B cell (primary cell): ENCODE measurements around the gene NOP9. TPM values are rescaled to one million over a fixed set of nuclear protein-coding genes. Genes with fewer than 3 reads are reported as not detected.
A peak's percentile ranks its signal among the peaks of the same experiment; 100 is the strongest.

Experiments used
- ATAC-seq: fragments of 200-7000 bp; cut with Tn5 transposase; one replicate; pipeline ENCODE4 v1.10.0; 2021; ENCODE audit warnings: low read depth, mild to moderate bottlenecking, moderate number of reproducible peaks, moderate library complexity
- CTCF ChIA-PET: fragments of 350-600 bp; sonication (Branson Sonifier 250); formaldehyde crosslinking; loops from one replicate; lab custom pipeline; 2021; ENCODE audit warnings: antibody characterized with exemption, inconsistent platforms; lab: Charles Lee
- POLR2A ChIA-PET: fragments of 350-600 bp; sonication (Branson Sonifier 250); formaldehyde crosslinking; loops from one replicate; lab custom pipeline; 2021; ENCODE audit warnings: antibody characterized with exemption; lab: Charles Lee
- DNase-seq: peaks from one replicate; pipeline ENCODE4 v3.0.0; 2013
- H2AFZ ChIP-seq: 2 replicates; pipeline ENCODE4 v1.6.1; 2012; ENCODE audit warnings: mild to moderate bottlenecking, low read depth, low read length; ENCODE audit not compliant: insufficient read depth, poor library complexity, severe bottlenecking
- H3K27ac ChIP-seq, 2 donors: 1 replicate in 1 of 2; 2 replicates in 1 of 2; pipeline ENCODE4 v1.5.1; 2012 to 2013; ENCODE audit warnings: low read length in 2 of 2, mild to moderate bottlenecking in 2 of 2, moderate library complexity in 1 of 2
- H3K27me3 ChIP-seq, 4 experiments: fragments of 200-600 bp in 1 of 4; sonication (generic) in 1 of 4; replicated peaks in 1 of 4; 1 replicate in 2 of 4; 2 replicates in 2 of 4; pipeline versions ENCODE4 v1.6.1 to v1.7.0; 2013 to 2016; ENCODE audit warnings: low read length in 3 of 4, mild to moderate bottlenecking in 2 of 4, mixed read lengths in 1 of 4, moderate library complexity in 1 of 4; ENCODE audit not compliant: insufficient read depth in 4 of 4, control insufficient read depth in 3 of 4; ENCODE audit errors: control extremely low read depth in 1 of 4
- H3K36me3 ChIP-seq, 2 experiments: replicated peaks in 1 of 2; 1 replicate in 1 of 2; 2 replicates in 1 of 2; pipeline versions ENCODE4 v1.6.1 to v1.7.1; 2013; ENCODE audit warnings: low read length in 1 of 2; ENCODE audit not compliant: insufficient read depth in 2 of 2, control insufficient read depth in 1 of 2; ENCODE audit errors: control extremely low read depth in 1 of 2, extremely low read depth in 1 of 2
- H3K4me1 ChIP-seq, 2 donors: fragments of 200-600 bp in 1 of 2; sonication (generic) in 1 of 2; 1 replicate in 1 of 2; 2 replicates in 1 of 2; pipeline versions ENCODE4 v1.5.1 to v1.6.1; 2013 to 2017; ENCODE audit warnings: low read length in 2 of 2; ENCODE audit not compliant: control insufficient read depth in 2 of 2, insufficient read depth in 2 of 2
- H3K4me2 ChIP-seq: replicated peaks from 2 replicates; pipeline ENCODE3; 2012; ENCODE audit warnings: mild to moderate bottlenecking, low read depth, low read length; ENCODE audit not compliant: poor library complexity, severe bottlenecking
- H3K4me3 ChIP-seq, 5 experiments: fragments of 200-600 bp in 1 of 5; sonication (generic) in 1 of 5; 1 replicate in 3 of 5; 2 replicates in 2 of 5; pipeline versions ENCODE4 v1.5.1 to v1.7.0; 2011 to 2016; ENCODE audit warnings: low read length in 4 of 5, mild to moderate bottlenecking in 4 of 5, low read depth in 2 of 5, control low read depth in 1 of 5, moderate library complexity in 1 of 5; ENCODE audit not compliant: insufficient read depth in 1 of 5; ENCODE audit errors: control extremely low read depth in 1 of 5, extremely low read depth in 1 of 5
- H3K79me2 ChIP-seq: fragments of 200-600 bp; sonication (generic); one replicate; pipeline ENCODE4 v1.6.0; 2016; ENCODE audit warnings: low read length; ENCODE audit not compliant: control insufficient read depth, insufficient read depth
- H3K9ac ChIP-seq: fragments of 200-600 bp; sonication (generic); 2 replicates; pipeline ENCODE4 v1.6.1; 2017; ENCODE audit warnings: mild to moderate bottlenecking, low read length, moderate library complexity
- H3K9me3 ChIP-seq, 3 donors: one replicate each; pipeline versions ENCODE4 v1.6.1 to v1.7.1; 2013; ENCODE audit warnings: low read length in 2 of 3; ENCODE audit not compliant: control insufficient read depth in 2 of 3, insufficient read depth in 1 of 3; ENCODE audit errors: control extremely low read depth in 1 of 3
- H4K20me1 ChIP-seq: 2 replicates; pipeline ENCODE4 v1.6.0; 2012; ENCODE audit warnings: mild to moderate bottlenecking, low read length; ENCODE audit not compliant: insufficient read depth, control insufficient read depth, poor library complexity, severe bottlenecking
- H3K27ac Mint-ChIP-seq: one replicate; pipeline ENCODE4 v1.8.0; 2021; ENCODE audit warnings: mixed read lengths
- H3K27me3 Mint-ChIP-seq: one replicate; pipeline ENCODE4 v1.8.0; 2021; ENCODE audit warnings: mixed read lengths
- H3K4me1 Mint-ChIP-seq: one replicate; pipeline ENCODE4 v1.8.0; 2021; ENCODE audit warnings: mixed read lengths
- H3K4me3 Mint-ChIP-seq: one replicate; pipeline ENCODE4 v1.8.0; 2021; ENCODE audit warnings: mixed read lengths
- H3K9me3 Mint-ChIP-seq: one replicate; pipeline ENCODE4 v1.8.0; 2022; ENCODE audit warnings: mixed read lengths; ENCODE audit not compliant: insufficient read depth
- WGBS: methylation state at CpG from one replicate; pipeline ENCODE4 v1.1.5; 2013; ENCODE audit warnings: missing lambda C conversion rate; ENCODE audit not compliant: insufficient coverage; 5-methylcytosine and 5-hydroxymethylcytosine counted together
- intact Hi-C: fragments of 100-400 bp; cut with micrococcal nuclease; formaldehyde crosslinking; loops from one replicate; pipeline ENCODE4 v1.10.0; 2022
- polyA plus RNA-seq: library from polyadenylated mRNA; depleted of rRNA; stranded (reverse); fragments of >200 nt; gene quantifications from 2 replicates; pipeline ENCODE4 v1.2.3, GENCODE V29; 2012
- total RNA-seq, 2 donors: library from RNA; stranded (reverse); fragments of 120-200 nt in 1 of 2; gene quantifications; 1 replicate in 1 of 2; 2 replicates in 1 of 2; pipeline versions ENCODE4 v1.2.3 to v1.2.4, GENCODE V29; 2013 to 2022
- TF ChIP-seq, protein P1 (sequence below): fragments of 200-600 bp; IDR thresholded peaks from one replicate; pipeline ENCODE4 v1.8.0; 2022; ENCODE audit warnings: antibody characterized with exemption, mild to moderate bottlenecking

The NOP9 gene
- total and polyA plus RNA-seq, 2 donors (not counting 1 experiment from before 2014, with no cell fraction given): 9.7 to 22.6 TPM

DNA sequence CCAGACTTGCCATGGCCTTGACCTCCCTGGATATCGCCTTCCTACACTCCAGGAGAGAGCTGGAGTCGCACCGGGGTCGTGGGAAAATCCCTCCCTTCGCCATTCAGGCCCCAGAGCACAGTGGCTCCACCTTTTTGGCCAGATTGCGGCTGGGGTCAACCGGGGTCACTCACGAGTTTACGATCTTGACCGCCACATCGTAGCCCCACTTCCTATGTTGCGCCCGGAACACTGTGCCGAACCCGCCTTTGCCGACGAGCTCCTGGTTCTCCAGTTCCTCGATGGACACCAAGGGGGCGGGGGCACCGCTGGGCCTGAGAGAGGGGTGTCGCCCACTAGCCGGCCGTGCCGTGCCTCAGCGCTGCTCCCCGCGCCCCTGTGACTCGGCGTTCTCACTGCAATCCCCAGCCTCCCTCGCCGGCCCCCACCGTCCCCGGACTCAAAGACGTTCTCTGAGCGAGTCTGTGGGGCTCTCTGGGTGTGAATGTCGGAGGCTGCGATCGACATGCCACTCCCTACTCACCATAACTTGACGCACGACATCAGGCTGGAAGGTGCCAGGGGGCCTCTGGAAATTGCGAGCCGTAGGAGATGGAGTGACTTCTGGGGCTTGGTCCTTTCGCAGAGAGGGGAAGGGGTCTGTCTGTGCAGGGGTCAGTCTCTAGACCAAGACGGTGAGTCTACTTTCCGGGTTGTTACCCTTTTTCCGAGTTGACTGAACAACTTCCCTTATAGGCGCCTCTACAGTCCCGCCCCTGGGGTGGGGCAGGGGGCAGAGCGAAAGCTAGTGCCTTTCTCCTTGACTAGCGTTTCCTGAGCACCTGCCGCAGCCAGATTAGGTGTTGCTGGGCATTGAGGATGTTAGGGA lies 39.9 kb downstream of the NOP9 start, which contains the start of gene RIPK3:
RIPK3 (minus strand) TSS at position 708 of the 868 bp plus-strand sequence; CDS start at position 543, 165 bp downstream.
- CTCF ChIA-PET: interaction anchor here (0.8 to 16.1 kb wide), 11 partner anchors 7 to 1457 kb away, joined by 3 to 650 read pairs (median 4); partner anchors contain the start of genes CBLN3, CIDEB, KHNYN and RABGGTA
- TF ChIP-seq, protein P1, sequence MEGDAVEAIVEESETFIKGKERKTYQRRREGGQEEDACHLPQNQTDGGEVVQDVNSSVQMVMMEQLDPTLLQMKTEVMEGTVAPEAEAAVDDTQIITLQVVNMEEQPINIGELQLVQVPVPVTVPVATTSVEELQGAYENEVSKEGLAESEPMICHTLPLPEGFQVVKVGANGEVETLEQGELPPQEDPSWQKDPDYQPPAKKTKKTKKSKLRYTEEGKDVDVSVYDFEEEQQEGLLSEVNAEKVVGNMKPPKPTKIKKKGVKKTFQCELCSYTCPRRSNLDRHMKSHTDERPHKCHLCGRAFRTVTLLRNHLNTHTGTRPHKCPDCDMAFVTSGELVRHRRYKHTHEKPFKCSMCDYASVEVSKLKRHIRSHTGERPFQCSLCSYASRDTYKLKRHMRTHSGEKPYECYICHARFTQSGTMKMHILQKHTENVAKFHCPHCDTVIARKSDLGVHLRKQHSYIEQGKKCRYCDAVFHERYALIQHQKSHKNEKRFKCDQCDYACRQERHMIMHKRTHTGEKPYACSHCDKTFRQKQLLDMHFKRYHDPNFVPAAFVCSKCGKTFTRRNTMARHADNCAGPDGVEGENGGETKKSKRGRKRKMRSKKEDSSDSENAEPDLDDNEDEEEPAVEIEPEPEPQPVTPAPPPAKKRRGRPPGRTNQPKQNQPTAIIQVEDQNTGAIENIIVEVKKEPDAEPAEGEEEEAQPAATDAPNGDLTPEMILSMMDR: no peak
- H3K9me3 Mint-ChIP-seq: no peaks in the 10 kb centered on the region
- Histone ChIP-seq H3K79me2 (peaks cover 10% of the 10 kb centered on the region), H3K27me3 (peaks cover 0 to 21% (median 4%) of the 10 kb centered on the region in 4 experiments), H3K4me1 (peaks cover 25 to 33% of the 10 kb centered on the region in 2 donors), H4K20me1 (peaks cover 17% of the 10 kb centered on the region), H3K9ac (peak within 1 kb of the TSS; percentile 91), H3K9me3 (peaks cover 0 to 6% (median 0%) of the 10 kb centered on the region in 3 donors), H2AFZ (peak within 1 kb of the TSS; percentile 88), H3K36me3 (peaks cover 0 to 24% of the 10 kb centered on the region in 2 experiments), H3K4me2 (peak within 1 kb of the TSS; percentile 84), H3K27ac (peak within 1 kb of the TSS; percentile 65 to 73), H3K4me3 (peak within 1 kb of the TSS; percentile 85 to 98 (median 89))
- peak within 1 kb of the TSS; percentile 99 for H3K4me3 Mint-ChIP-seq
- peak within 1 kb of the TSS; percentile 98 for H3K27ac Mint-ChIP-seq
- WGBS: 10% methylated on average over 27 of the region's 51 CpGs
- peaks cover 12% of the 10 kb centered on the region for H3K27me3 Mint-ChIP-seq
- H3K4me1 Mint-ChIP-seq: peaks cover 32% of the 10 kb centered on the region
- intact Hi-C loops: loop anchor here (1.0 to 10.0 kb wide), 4 partner anchors 7 to 335 kb away; partner anchors contain the start of gene NYNRIN
- POLR2A ChIA-PET: interaction anchor here (0.6 to 2.0 kb wide), 8 partner anchors 26 to 1280 kb away, joined by 3 to 8 read pairs (median 4); partner anchors contain the start of genes CBLN3, KHNYN and TINF2
- ATAC-seq (peak; percentile 96), DNase-seq (peak; percentile 79)
